Neural cell (in vitro differentiated cells): ENCODE results near the gene ADARB2. TPM values are rescaled to one million over a fixed set of nuclear protein-coding genes. Genes with fewer than 3 reads are reported as not detected.

Experiments
- H2AFZ ChIP-seq: fragments of 200-600, 300-800 bp; sonication (generic), shearing (Covaris generic); 2 replicates; pipeline ENCODE4 v1.6.0; 2014; ENCODE audit warnings: low read depth, mild to moderate bottlenecking, antibody characterized with exemption, low read length, moderate library complexity
- H3F3A ChIP-seq: fragments of 200-600 bp; shearing (Covaris generic); 2 replicates; pipeline ENCODE4 v1.6.1; 2016; ENCODE audit warnings: mild to moderate bottlenecking, moderate library complexity, mixed read lengths, antibody characterized with exemption, low read length; ENCODE audit not compliant: insufficient read depth, poor library complexity, severe bottlenecking
- H3K27ac ChIP-seq: fragments of 200-600, 300-800 bp; sonication (generic), shearing (Covaris generic); 2 replicates; pipeline ENCODE4 v1.5.1; 2014; ENCODE audit warnings: mild to moderate bottlenecking, low read length, moderate library complexity
- H3K27me3 ChIP-seq: fragments of 300-800, 200-600 bp; sonication (generic), shearing (Covaris generic); 2 replicates; pipeline ENCODE4 v1.6.0; 2014; ENCODE audit warnings: mild to moderate bottlenecking, low read depth, low read length, moderate library complexity; ENCODE audit not compliant: insufficient read depth
- H3K36me3 ChIP-seq: fragments of 300-800, 200-600 bp; sonication (generic), shearing (Covaris generic); 2 replicates; pipeline ENCODE4 v1.5.1; 2014; ENCODE audit warnings: mild to moderate bottlenecking, antibody characterized with exemption, low read length, moderate library complexity; ENCODE audit not compliant: insufficient read depth
- H3K4me2 ChIP-seq: fragments of 300-800, 200-600 bp; sonication (generic), shearing (Covaris generic); 2 replicates; pipeline ENCODE4 v1.6.0; 2014; ENCODE audit warnings: mild to moderate bottlenecking, low read length
- H3K4me3 ChIP-seq: fragments of 300-800, 200-600 bp; sonication (generic), shearing (Covaris generic); 2 replicates; pipeline ENCODE4 v1.5.1; 2014; ENCODE audit warnings: mild to moderate bottlenecking, low read length, moderate library complexity
- H3K79me2 ChIP-seq: fragments of 200-600 bp; shearing (Covaris generic); replicated peaks from 2 replicates; pipeline ENCODE4 v1.6.0; 2014; ENCODE audit warnings: mild to moderate bottlenecking, low read length, moderate library complexity; ENCODE audit not compliant: insufficient read depth
- H3K9ac ChIP-seq: fragments of 300-800, 200-600 bp; sonication (generic), shearing (Covaris generic); 2 replicates; pipeline ENCODE4 v1.6.1; 2016; ENCODE audit warnings: mild to moderate bottlenecking, low read length, mixed read lengths
- H3K9me2 ChIP-seq: fragments of 200-600 bp; shearing (Covaris generic); 2 replicates; pipeline ENCODE4 v1.6.1; 2016; ENCODE audit warnings: mild to moderate bottlenecking, low read length, mixed read lengths; ENCODE audit not compliant: insufficient read depth
- H3K9me3 ChIP-seq: fragments of 200-600, 300-800 bp; sonication (generic), shearing (Covaris generic); 2 replicates; pipeline ENCODE4 v1.6.1; 2016; ENCODE audit warnings: mild to moderate bottlenecking, mixed run types, low read length, moderate library complexity, mixed read lengths
- H4K20me1 ChIP-seq: fragments of 200-600 bp; shearing (Covaris generic); 2 replicates; pipeline ENCODE4 v1.6.1; 2016; ENCODE audit warnings: mild to moderate bottlenecking, mixed run types; ENCODE audit not compliant: insufficient read depth
- CTCF ChIP-seq: fragments of 450-650 bp; IDR thresholded peaks from 2 replicates; pipeline ENCODE4 v1.5.1; 2014; ENCODE audit warnings: antibody characterized with exemption, mild to moderate bottlenecking, moderate library complexity; ENCODE audit not compliant: poor library complexity, severe bottlenecking
- EP300 ChIP-seq: fragments of 450-650 bp; conservative IDR thresholded peaks from 2 replicates; pipeline ENCODE4 v1.6.1; 2014; ENCODE audit warnings: antibody characterized with exemption, mild to moderate bottlenecking, moderate library complexity; ENCODE audit not compliant: poor library complexity, severe bottlenecking
- EZH2 ChIP-seq: fragments of 200-600, 300-800 bp; shearing (Covaris generic), sonication (generic); IDR thresholded peaks from 2 replicates; pipeline ENCODE4 v1.6.1; 2014; ENCODE audit warnings: antibody characterized with exemption, low read length, borderline replicate concordance, mild to moderate bottlenecking; ENCODE audit not compliant: insufficient read depth, poor library complexity, severe bottlenecking
- MXI1 ChIP-seq: fragments of 450-650 bp; conservative IDR thresholded peaks from 2 replicates; pipeline ENCODE4 v1.6.1; 2014; ENCODE audit warnings: antibody characterized with exemption, mild to moderate bottlenecking; ENCODE audit not compliant: poor library complexity, severe bottlenecking
- POLR2AphosphoS5 ChIP-seq: IDR thresholded peaks from 2 replicates; pipeline ENCODE4 v1.6.1; 2012
- RAD21 ChIP-seq: fragments of 450-650 bp; conservative IDR thresholded peaks from 2 replicates; pipeline ENCODE4 v1.6.1; 2014; ENCODE audit warnings: antibody characterized with exemption, mild to moderate bottlenecking, moderate library complexity
- REST ChIP-seq: IDR thresholded peaks from 2 replicates; pipeline ENCODE4 v1.6.1; 2012; ENCODE audit warnings: borderline replicate concordance
- SMC3 ChIP-seq: fragments of 450-650 bp; conservative IDR thresholded peaks from 2 replicates; pipeline ENCODE4 v1.6.1; 2014; ENCODE audit warnings: antibody characterized with exemption, mild to moderate bottlenecking, moderate library complexity; ENCODE audit not compliant: poor library complexity
- TAF1 ChIP-seq: IDR thresholded peaks from 2 replicates; pipeline ENCODE4 v1.6.1; 2012; ENCODE audit warnings: low read depth
- polyA plus RNA-seq: library from polyadenylated mRNA; depleted of rRNA; stranded (reverse); fragments of >200 nt; gene quantifications from 2 replicates; pipeline ENCODE4 v1.2.3, GENCODE V29; 2014

The ADARB2 gene
- polyA plus RNA-seq, 1 donor from 2014 or later, result 3.6 TPM

- no peaks in the 10 kb centered on the region for H3K36me3 ChIP-seq
- TF ChIP-seq MXI1, result no peak
- TF ChIP-seq EP300, result no peak
- TF ChIP-seq CTCF, result no peak
- no peak for TF ChIP-seq EZH2
- no peak for TF ChIP-seq POLR2AphosphoS5
- TF ChIP-seq TAF1, result no peak
- TF ChIP-seq RAD21, result no peak
- no peaks in the 10 kb centered on the region for H3F3A ChIP-seq
- H3K9ac ChIP-seq, result no peak overlapping the region
- H3K9me2 ChIP-seq, result no peaks in the 10 kb centered on the region
- no peak overlapping the region for H3K4me3 ChIP-seq
- no peaks in the 10 kb centered on the region for H3K79me2 ChIP-seq
- H3K9me3 ChIP-seq, result no peaks in the 10 kb centered on the region
- H3K4me2 ChIP-seq, result no peak overlapping the region
- no peak overlapping the region for H2AFZ ChIP-seq
- H4K20me1 ChIP-seq, result no peaks in the 10 kb centered on the region
- no peak overlapping the region for H3K27ac ChIP-seq
- no peaks in the 10 kb centered on the region for H3K27me3 ChIP-seq
These were observed 464.6 kb downstream of the ADARB2 start for GRCh38 chr10:1272777-1273161.

- no peak overlapping the region for H3K4me3 ChIP-seq
- no peaks in the 10 kb centered on the region for H3K79me2 ChIP-seq
- H3K9ac ChIP-seq, result no peak overlapping the region
- H3F3A ChIP-seq, result no peaks in the 10 kb centered on the region
- no peak overlapping the region for H2AFZ ChIP-seq
- H3K4me2 ChIP-seq, result no peak overlapping the region
- TF ChIP-seq EP300 (no peak), TAF1 (no peak), POLR2AphosphoS5 (no peak), EZH2 (no peak), SMC3 (no peak), REST (no peak), MXI1 (no peak), RAD21 (no peak), CTCF (no peak)
- H3K9me2 ChIP-seq, result no peaks in the 10 kb centered on the region
- H3K27ac ChIP-seq, result no peak overlapping the region
- no peaks in the 10 kb centered on the region for H3K36me3 ChIP-seq
- no peaks in the 10 kb centered on the region for H3K27me3 ChIP-seq
- H4K20me1 ChIP-seq, result no peaks in the 10 kb centered on the region
- H3K9me3 ChIP-seq, result no peaks in the 10 kb centered on the region
These were observed 465.1 kb downstream of the ADARB2 start for GRCh38 chr10:1272079-1272776.
